Astrocyte (in vitro differentiated cells and primary cell): Measurements from ENCODE around the gene CARS1. TPM values are rescaled to one million over a fixed set of nuclear protein-coding genes. Genes with fewer than 3 reads are reported as not detected.

ENCODE experiments used
- DNase-seq: peaks from one replicate; pipeline ENCODE4 v3.0.0-alpha.2; 2010; ENCODE audit warnings: low read depth
- FAIRE-seq: peaks from 2 replicates; lab custom pipeline; 2011; peaks lifted over from hg19 to GRCh38; lab: Jason Lieb, UNC
- H2AFZ ChIP-seq: 2 replicates; pipeline ENCODE4 v1.6.0; 2012; ENCODE audit warnings: low read depth, low read length, inconsistent platforms
- H3K27ac ChIP-seq: 2 replicates; pipeline ENCODE4 v1.5.1; 2011; ENCODE audit warnings: low read depth, low read length, inconsistent platforms
- H3K27me3 ChIP-seq: 2 replicates; pipeline ENCODE4 v1.6.0; 2011; ENCODE audit warnings: low read length, inconsistent platforms; ENCODE audit not compliant: insufficient read depth
- H3K36me3 ChIP-seq: 2 replicates; pipeline ENCODE4 v1.5.1; 2011; ENCODE audit warnings: low read length, inconsistent platforms; ENCODE audit not compliant: insufficient read depth
- H3K4me1 ChIP-seq: 2 replicates; pipeline ENCODE4 v1.5.1; 2011; ENCODE audit warnings: low read length, inconsistent platforms; ENCODE audit not compliant: insufficient read depth
- H3K4me2 ChIP-seq: 2 replicates; pipeline ENCODE4 v1.6.0; 2012; ENCODE audit warnings: low read length, inconsistent platforms
- H3K4me3 ChIP-seq: 2 replicates; pipeline ENCODE4 v1.5.1; 2011; ENCODE audit warnings: low read depth, mild to moderate bottlenecking, low read length, inconsistent platforms; ENCODE audit not compliant: insufficient read depth
- H3K79me2 ChIP-seq: 2 replicates; pipeline ENCODE4 v1.6.0; 2012; ENCODE audit warnings: mild to moderate bottlenecking, low read length, inconsistent platforms; ENCODE audit not compliant: insufficient read depth
- H3K9ac ChIP-seq: 2 replicates; pipeline ENCODE4 v1.6.0; 2012; ENCODE audit warnings: mild to moderate bottlenecking, low read length, inconsistent platforms
- H3K9me3 ChIP-seq: 2 replicates; pipeline ENCODE4 v1.5.1; 2012; ENCODE audit warnings: low read depth, mild to moderate bottlenecking, low read length, inconsistent platforms; ENCODE audit not compliant: insufficient read depth
- H4K20me1 ChIP-seq: 2 replicates; pipeline ENCODE4 v1.6.0; 2012; ENCODE audit warnings: low read length, inconsistent platforms; ENCODE audit not compliant: insufficient read depth
- H3K27ac Mint-ChIP-seq: one replicate; pipeline ENCODE4 v1.8.0; 2021; ENCODE audit warnings: mild to moderate bottlenecking, mixed read lengths; ENCODE audit not compliant: unreplicated experiment
- H3K27me3 Mint-ChIP-seq: one replicate; pipeline ENCODE4 v1.8.0; 2021; ENCODE audit warnings: low read depth, mixed read lengths; ENCODE audit not compliant: unreplicated experiment
- H3K36me3 Mint-ChIP-seq: one replicate; pipeline ENCODE4 v1.8.0; 2021; ENCODE audit warnings: low read depth, mixed read lengths; ENCODE audit not compliant: unreplicated experiment
- H3K4me1 Mint-ChIP-seq: one replicate; pipeline ENCODE4 v1.8.0; 2021; ENCODE audit warnings: low read depth, mixed read lengths; ENCODE audit not compliant: unreplicated experiment
- H3K4me3 Mint-ChIP-seq: one replicate; pipeline ENCODE4 v1.8.0; 2021; ENCODE audit warnings: mild to moderate bottlenecking, moderate library complexity, mixed read lengths; ENCODE audit not compliant: unreplicated experiment
- H3K9me3 Mint-ChIP-seq: one replicate; pipeline ENCODE4 v1.8.0; 2021; ENCODE audit warnings: mild to moderate bottlenecking, mixed read lengths; ENCODE audit not compliant: unreplicated experiment
- CTCF ChIP-seq: IDR thresholded peaks from 2 replicates; pipeline ENCODE4 v1.5.1; 2011; ENCODE audit warnings: low read depth, mild to moderate bottlenecking, inconsistent platforms, low read length, moderate library complexity; ENCODE audit not compliant: insufficient read depth
- EZH2 ChIP-seq: IDR thresholded peaks from 2 replicates; pipeline ENCODE4 v1.6.1; 2012; ENCODE audit warnings: mild to moderate bottlenecking, low read length, inconsistent platforms; ENCODE audit not compliant: insufficient read depth
- total RNA-seq: library from RNA; stranded (reverse); gene quantifications from 2 replicates; pipeline ENCODE4 v1.2.1, GENCODE V29; 2021

The CARS1 gene
- total RNA-seq, 1 donor from 2014 or later = 123 TPM

- Mint-ChIP-seq H3K27ac (peak overlapping the region; percentile 75), H3K9me3 (no peaks in the 10 kb centered on the region), H3K36me3 (peaks cover 32% of the 10 kb centered on the region), H3K4me1 (peaks cover 41% of the 10 kb centered on the region), H3K4me3 (no peak overlapping the region), H3K27me3 (no peaks in the 10 kb centered on the region)
- DNase-seq (no peak), FAIRE-seq (no peak)
- Histone ChIP-seq H3K4me2 (no peak overlapping the region), H3K9me3 (no peaks in the 10 kb centered on the region), H3K4me1 (peaks cover 21% of the 10 kb centered on the region), H3K4me3 (no peak overlapping the region), H3K79me2 (peaks cover 60% of the 10 kb centered on the region), H3K27me3 (no peaks in the 10 kb centered on the region), H3K9ac (no peak overlapping the region), H3K36me3 (peaks cover 38% of the 10 kb centered on the region), H3K27ac (no peak overlapping the region), H4K20me1 (peaks cover 78% of the 10 kb centered on the region), H2AFZ (no peak overlapping the region)
- no peak for TF ChIP-seq EZH2
- no peak for TF ChIP-seq CTCF
These were observed 14.5 kb downstream of the CARS1 start for GRCh38 chr11:3042496-3043314.

GRCh38 chr11:3041699-3042441 lies 15.4 kb downstream of the CARS1 start:
- FAIRE-seq (no peak), DNase-seq (no peak)
- peaks cover 79% of the 10 kb centered on the region for H4K20me1 ChIP-seq
- Mint-ChIP-seq H3K4me1 (peaks cover 39% of the 10 kb centered on the region), H3K4me3 (no peak overlapping the region), H3K9me3 (no peaks in the 10 kb centered on the region), H3K27ac (peak overlapping the region; percentile 69), H3K36me3 (peaks cover 35% of the 10 kb centered on the region), H3K27me3 (no peaks in the 10 kb centered on the region)
- TF ChIP-seq CTCF (no peak), EZH2 (no peak)
- peaks cover 53% of the 10 kb centered on the region for H3K79me2 ChIP-seq
- H3K27ac ChIP-seq = no peak overlapping the region
- H3K36me3 ChIP-seq = peaks cover 41% of the 10 kb centered on the region
- H2AFZ ChIP-seq = no peak overlapping the region
- H3K27me3 ChIP-seq = no peaks in the 10 kb centered on the region
- no peaks in the 10 kb centered on the region for H3K9me3 ChIP-seq
- no peak overlapping the region for H3K9ac ChIP-seq
- no peak overlapping the region for H3K4me2 ChIP-seq
- H3K4me3 ChIP-seq = no peak overlapping the region
- peaks cover 21% of the 10 kb centered on the region for H3K4me1 ChIP-seq
